HG02571 (cell line): ENCODE measurements around the gene ZNF423.
"Not testable (repeated sequence)": the region's sequence is repeated elsewhere in the genome, so short reads cannot be mapped to it uniquely, and the experiment has no call there.

Source experiments
- ATAC-seq: cut with Tn5 transposase; IDR thresholded peaks from one replicate; pipeline ENCODE4 v1.9.1; 2021; ENCODE audit warnings: mild to moderate bottlenecking, moderate library complexity; ENCODE audit not compliant: unreplicated experiment

ZNF423 gene

DNA sequence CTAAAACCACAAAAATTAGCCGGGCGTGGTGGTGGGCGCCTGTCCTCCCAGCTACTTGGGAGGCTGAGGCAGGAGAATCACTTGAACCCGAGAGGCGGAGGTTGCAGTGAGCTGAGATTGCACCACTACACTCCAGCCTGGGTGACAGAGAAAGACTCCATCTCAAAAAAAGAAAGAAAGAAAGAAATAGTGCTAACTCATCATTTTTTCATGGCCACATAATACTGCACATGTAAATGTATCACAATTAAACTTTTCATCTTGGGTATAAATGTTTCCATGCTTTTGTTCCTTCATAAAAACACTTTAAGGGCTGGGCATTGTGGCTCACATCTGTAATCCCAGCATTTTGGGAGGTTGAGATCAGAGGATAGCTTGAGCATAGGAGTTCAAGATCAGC, 15.9 kb upstream of the ZNF423 start:
- not testable (repeated sequence) for ATAC-seq

DNA sequence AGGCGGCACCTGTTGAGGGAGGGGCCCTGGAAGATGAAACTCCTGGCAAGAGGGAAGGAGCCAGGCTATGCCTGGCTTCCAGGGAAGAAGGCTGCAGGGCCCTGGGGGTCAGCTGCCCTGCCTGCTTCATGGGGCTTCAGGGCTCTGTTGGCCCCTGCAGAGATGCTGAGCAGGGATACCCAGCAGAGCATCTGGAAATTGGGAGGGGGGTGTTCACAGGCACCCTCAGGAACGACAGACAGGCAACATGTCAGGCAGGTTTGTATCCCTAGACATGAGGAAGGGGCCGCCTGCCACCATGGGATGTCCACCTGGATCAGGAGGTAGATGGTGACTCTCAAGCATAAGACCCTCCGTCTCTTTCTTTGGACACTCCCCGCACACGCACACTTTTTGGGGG, 13.8 kb upstream of the ZNF423 start:
- no peak for ATAC-seq

DNA sequence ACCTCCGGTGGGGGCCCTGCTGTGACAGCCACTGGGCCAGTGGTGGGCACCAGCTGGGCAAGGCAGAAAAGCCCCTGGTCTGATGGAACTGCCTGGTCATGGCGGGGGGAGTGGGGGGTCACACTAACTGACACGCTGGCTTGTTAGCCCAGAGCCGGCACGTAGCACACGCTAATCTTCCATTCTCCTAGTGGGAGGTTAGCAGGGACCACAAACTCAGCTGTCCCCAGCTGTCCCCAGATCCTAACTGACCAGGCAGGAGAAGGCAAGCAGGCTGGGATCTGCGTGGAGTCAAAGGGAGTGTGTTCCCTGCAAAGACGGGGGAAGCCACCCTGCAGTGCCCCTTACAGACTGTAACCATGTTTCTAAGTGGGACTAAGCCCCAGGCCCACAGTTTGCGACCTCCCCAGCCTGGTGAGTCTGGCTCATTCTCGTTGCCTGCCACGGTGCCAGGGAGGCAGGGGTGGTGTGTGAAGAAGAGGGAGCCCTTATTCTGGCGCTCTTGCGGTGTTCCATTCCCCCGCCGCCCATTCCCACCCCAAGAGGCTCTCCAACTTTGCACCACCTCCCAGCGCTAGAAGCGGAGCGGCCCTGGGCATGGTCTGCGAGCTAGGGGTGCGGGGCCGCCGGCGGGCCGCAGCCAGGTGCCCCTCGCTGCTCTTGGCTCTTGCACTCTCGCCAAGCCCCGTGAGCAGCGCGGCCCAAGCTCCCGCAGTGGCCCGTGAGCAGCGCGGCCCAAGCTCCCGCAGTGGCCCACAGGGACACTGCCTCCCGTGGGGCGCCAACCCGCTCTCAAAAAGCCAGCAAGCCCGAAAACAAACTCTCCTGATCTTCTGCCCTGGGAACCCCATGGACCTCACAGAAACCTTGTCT, 12.1 kb upstream of the ZNF423 start:
- no peak for ATAC-seq

DNA sequence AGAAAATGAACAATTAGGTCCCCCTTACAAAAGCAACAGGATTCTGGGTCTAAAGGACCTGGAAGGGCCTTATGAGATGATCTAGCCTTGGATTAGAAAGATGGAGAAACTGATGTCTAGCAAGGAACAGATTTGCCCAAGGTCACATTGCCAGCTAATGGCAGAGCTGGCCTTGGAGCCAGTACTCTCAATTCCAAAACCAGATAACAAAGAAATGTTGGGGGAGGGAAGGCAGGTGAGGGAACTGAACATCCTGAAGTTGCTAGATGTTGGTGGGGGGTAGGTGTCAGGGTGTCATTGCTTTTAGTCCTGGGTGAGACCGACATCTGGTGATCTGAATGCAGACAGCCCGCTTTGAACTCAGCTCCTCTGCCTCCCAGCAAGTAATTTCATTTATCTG, 11.3 kb upstream of the ZNF423 start:
- ATAC-seq = no peak

DNA sequence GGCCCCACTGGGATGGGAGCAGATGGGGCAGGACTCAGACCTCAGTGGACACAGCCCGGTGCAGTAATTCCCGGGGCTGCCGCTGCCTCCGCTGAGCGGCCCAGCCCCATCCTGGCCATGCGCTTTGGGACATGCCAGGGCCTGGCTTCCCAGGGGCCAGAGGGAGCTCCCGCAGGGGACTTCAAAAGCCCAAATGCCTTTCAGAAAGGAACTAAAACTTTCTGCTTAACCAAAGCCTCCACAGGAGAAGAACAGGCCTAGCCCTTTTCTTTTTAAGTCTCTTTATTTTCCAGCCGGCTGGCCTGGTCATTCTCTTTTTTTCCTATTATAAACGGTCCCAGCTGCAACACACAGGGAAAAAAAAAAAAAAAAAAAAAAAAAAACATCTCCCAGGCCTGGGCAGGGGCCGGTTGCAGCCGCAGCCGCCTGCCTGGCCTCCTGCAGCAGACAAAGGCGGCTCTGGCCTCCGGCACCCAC, 10.7 kb upstream of the ZNF423 start:
- ATAC-seq = no peak

DNA sequence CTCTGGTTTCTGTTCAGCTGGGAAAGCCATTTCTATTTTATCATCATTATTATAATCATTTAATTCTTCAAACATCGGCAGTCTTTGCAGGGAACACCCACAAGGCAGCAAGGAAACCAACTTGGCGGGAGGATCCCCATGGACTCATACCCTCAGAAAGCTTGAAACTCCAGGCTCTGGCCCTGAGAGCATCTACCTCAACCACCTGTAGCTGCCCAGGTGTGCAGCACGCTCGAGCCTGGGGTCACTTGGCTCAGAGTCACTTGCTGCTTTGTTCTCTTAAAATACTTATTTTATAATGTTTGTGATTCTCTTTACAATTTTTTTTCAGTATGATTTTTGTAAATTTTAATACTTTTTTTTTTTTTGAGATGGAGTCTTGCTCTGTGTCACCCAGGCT, 6.8 kb upstream of the ZNF423 start:
- ATAC-seq = no peak

DNA sequence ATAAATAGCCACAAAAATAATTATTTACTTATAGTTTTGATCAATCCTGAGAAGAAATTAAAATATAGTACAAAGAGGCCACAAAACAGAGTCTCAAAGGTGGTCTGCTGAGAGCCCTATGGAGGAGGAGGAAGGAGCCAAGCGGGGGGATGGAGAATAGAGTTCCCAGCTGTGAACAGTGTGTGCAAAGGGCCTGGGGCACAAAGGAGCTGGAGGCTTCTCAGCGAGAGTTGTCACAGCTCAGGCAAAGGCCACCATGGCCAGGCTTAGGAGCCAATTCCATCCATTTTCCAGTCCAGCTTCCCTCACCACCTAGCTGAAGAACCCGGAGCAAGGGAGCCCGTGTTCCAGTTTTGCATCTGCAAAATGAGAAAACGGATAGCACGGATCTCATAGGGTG, 5.4 kb upstream of the ZNF423 start:
- ATAC-seq = no peak

DNA sequence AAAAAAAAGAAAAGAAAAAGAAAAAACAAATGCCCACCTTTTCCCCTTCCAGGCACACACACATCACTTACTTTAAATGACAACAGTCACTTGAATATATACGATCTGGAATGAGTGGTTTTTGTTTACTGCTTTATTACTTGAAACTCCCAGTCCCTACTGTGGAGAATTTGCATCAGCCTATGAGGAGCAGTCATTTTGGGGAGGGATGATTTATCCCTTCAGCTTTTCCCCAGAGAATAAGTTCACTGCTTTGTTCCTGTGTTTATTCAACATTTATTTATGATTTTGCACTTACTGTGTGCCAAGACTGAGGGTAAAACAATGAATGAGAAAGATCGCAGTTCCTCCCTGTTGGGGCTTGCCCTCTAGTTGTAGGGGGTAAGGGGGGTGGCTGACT, 4.7 kb upstream of the ZNF423 start:
- no peak for ATAC-seq

DNA sequence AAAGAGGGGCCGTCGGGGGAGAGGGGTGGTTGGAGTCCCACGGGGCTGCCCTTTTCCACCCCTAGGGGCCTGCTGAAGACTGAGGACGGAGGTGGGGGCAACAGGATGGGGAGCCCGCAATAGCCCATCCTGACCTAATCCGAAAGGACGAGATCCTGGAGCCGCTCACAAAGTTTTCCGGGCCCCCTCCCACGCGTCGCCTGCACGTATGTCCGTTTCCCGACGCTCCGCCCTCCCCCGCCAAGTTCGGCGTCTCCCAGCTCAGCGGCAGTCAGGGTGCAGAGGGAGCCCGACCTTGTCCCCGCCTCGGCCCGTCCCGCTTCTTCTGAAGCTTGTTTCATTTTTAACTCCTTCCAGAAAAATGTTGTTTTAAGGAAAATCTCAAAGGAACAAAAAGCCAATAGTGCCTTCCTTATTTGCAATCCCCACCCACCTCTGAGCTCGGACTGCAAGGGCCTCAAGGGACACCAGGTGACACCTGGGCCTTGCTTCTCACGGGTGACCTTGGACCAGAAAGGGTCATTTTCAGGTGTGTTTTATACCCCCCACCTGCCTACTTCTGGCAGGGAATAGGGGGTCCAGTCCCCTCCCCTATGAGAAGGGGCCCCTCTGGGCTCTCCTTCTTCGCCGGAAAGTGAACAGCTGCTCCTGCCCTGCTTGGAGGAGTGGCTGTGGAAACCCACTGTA, 3.4 kb upstream of the ZNF423 start:
- no peak for ATAC-seq

DNA sequence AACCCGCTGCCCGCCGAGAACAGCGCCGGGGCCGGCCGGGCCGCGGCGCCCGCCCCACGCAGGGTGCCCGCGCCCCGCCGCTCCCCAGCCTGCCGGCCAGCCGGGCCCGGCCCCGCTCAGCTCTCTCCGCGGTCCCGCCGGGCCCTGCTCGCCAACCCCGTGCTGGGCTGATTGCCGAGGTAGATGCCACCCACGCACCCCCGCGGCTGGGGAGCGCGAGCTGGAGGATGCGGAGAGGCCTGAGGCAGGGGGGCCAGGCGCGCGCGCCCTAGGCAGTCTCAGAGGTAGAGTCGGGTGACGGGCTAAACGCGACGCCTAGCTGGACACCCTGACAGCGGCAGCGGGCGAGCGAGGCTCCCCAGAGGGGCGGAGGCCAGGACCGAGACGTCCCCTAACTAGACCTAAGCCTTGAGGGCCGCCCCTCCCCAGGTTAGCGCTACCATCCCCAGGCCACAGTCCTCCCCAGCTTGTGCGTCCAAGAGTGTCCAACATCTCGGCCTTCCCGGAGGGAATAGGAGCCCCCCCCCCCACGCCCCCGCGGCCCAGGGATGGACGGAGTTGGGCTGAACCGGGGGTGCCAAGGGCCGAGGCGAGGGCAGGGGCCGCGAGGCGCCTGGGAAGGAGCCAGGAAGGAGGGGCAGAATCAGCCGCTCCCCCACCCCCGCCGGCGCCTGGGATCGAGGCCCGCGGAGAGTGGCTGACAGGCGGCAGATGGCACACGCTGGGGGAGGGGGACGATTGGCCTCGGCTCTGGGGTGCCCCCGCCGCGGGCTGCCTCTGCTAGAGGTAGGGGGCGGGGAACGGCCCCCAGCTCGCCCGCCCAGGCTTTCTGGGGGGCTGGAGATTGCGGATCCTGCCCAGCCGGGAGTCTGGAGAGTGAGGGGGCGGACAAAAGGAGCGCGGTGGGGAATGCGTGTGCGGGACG, 2.5 kb upstream of the ZNF423 start:
- no peak for ATAC-seq

DNA sequence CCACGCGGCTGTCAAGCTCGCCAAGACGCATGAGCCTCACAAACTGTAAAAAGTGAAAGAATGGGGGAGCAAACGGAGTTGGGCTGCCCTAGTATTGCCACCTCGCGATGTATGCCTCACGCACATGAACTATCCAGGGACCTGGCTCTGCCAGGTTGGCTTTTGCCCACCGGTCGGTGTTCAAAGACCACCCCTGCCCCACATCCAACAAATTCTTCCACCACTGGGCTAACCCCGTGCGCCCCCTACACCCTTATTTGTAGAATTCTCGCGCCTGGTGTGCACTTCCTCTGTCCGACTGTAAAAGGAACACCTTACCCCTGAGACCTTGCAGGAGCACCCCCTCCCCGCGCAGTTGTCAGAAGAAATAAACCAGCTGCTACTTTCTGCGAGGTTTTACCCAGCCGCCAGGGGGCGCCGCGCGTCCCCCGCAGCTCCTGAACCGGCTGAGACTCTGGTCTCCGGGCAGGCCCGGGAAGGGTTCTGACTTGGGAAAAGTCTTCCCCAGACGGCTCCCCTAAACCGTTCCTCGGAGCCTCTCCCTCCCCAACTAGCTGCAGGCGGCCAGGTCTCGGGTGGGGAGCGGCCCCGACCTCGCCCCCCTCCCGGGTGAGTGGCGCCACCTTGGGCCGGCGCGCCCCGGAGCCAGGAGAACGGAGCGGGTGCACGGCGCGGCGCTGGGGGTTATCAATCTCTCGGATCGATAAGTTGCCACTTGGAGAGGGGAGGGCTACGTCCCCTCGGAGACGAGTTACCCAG, 1.7 kb upstream of the ZNF423 start:
- ATAC-seq = no peak

DNA sequence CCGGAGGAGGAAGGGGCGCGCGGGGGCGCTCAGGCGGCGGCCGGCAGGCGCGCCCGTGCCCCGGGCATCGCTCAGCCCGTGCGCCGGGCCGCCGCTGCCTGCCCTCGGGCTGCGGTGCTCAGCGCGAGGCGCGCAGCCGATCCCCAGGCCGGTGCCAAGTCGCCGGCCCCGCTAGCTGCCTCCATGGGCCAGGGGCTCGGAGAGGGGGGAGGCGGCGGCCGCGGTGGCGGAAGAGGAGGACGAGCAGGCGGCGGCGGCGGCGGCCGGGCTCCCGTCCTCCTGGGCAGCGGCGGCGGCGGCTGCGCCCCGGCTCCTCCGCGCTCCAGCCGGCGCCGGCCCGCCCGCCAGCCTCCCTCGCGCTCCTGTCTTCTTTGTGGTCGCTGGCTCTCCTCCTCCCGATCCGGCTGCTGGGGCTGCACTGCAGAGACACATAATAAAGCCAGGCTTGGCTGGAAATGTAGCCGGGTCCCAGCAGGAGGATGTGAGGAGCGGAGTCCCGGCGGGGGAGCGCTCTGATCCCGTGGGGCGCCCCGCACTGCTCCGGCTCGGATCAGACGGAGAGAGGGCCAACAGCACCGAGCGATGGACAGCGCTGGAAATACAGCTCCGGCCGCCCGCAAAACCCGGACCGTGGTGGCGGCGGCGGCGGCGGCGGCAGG, 889 bp upstream of the ZNF423 start:
- ATAC-seq = no peak

DNA sequence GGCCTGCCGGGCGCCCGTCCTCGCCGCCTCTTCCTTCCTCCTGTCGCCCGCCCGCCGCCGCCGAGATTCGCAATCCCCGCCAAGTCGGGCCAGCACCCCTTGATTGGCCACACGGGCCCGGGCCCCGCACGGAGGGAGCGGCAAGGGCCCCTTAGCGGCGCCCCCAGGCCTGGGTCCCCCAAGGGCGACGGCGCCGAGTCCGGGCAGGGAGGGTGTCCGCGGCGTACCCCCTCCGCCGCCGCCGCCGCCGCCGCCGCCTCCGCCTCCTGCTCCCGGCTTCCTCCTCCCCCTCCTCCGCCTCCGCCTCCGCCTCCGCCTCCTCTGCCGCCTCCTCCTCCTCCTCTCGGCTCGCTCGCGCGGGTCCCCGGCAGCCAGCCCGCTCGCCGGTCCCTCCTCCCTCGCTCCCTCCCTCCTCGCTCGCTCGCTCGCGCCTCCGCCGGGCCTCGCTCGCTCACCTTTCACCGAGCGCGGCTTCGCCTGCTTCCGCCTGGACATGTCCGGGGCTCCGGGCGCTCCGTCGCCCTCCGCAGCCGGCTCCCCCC, 561 bp downstream of the ZNF423 start:
- no peak for ATAC-seq

DNA sequence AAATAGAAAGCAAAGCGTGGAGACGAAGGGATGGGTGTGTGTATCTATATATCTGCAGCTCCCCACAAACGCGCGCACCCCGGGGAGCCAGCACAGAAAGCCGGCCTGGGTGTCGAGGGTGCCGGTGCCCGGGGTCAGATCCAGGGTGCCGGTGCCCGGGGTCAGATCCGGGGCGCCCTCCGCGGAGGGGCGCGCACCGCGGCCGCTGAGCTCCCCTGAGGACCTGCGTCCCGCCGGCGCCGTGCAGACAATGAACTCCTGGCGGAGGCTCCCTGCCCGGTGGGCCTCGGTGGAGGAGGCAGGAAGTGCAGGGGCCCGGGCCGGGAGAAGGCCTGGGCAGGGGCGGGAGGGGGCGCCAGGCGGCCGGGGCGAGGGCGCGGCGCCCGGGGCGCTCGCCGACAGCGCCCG, 1.1 kb downstream of the ZNF423 start:
- no peak for ATAC-seq

DNA sequence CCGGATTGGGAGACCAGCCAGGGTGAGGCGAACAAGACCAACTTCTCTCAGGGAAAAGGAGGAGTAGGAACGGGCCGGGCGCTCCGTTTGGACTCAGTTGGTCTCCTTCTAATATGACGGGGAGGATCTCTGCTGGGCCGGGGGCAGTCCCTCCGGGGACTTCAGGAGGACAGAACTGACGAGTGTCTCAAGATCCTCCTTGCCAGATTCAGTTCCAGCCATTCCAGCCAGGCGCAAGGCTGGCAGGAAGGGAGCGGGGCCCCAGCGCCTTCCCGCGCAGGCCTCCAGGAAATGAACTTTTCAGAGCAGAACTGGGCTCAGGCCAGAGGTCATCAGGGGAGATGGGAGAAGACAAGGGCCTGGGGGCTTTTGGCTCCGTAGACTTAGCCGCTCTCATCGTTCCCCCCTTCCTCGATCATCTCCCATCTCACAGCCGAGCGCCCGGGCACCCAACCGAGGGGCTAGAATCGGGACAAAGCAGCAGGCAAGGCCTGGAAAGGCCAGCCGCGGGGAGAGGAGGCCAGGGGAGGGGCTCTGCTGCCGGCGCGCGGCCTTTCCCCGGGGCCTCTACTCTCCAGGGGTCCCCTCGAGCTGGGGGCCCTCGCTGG, 1.6 kb downstream of the ZNF423 start:
- no peak for ATAC-seq

DNA sequence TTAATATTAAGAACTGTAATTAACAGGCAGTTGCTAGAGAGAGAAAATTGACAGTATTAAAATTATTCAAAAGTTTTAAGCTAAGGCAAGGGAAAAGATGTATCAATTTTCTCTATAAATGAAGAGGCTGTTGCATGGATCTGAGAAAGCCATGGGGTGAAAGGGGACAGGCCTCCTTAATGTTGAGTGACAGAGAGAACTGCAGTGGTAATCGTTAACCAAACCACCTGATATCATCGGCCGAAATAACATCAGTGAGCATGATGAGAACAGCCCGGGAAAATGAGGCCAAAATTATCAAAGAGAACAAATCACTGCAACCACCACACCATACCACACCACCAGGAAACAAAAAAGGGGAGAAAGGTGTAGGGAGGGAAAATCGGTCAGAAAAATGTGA, 3.6 kb downstream of the ZNF423 start:
- no peak for ATAC-seq

DNA sequence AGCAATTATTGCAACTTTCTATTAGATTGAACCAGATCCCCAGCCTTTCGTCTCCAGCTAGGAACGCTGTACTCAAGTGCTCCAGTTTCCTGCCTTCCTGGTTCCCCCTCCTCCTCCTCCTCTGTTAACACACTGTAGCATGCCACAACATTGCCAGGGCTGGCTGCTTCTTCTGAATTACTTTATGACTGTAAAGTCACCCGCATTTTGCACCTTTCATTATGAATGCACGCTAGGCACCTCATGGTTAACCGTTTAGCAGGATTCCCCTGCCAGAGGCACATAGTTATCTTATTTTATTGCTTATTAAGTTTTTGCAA, 4.5 kb downstream of the ZNF423 start:
- no peak for ATAC-seq

DNA sequence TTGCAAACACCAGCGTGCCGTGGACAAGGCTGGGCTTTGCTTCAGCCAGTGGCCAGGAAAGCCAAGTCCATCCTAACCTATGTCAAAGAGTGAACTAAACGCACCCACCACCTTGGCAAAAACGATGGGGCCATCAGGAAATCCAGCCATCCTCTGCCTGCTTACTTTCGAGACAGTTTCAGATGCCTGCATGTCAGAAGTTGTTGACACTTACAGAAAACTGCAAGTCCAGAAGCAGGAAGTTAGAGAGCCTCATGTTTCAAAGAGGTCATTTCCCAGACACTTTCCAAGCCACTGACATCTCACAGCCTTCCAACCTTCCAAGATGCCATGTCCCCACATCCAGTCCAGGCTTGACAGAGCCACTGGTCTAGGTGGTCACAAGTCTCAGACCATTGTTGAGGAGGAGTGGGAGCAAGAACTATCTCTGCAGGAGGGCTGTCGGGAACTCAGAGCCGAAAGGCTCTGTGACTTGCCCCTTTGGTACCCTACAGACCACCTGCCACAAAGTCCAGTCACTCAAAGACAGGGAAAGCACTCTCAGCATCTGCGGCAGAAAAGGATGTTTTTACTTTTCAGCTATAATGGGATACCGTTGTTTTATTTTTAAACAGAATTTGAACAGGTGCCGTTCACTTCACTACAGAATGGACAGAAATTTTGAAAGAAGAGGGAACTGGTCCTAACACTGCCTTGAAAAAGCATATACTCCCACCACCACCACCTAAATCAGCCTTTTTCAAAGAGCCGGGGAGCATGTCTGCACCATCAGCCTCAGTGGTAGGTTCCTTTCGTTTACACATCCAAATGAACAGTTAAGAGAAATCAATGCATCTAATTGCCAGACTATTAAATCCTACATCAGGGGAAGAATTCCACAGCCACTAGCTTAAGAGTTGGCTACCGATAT, 5.1 kb downstream of the ZNF423 start:
- ATAC-seq = no peak

DNA sequence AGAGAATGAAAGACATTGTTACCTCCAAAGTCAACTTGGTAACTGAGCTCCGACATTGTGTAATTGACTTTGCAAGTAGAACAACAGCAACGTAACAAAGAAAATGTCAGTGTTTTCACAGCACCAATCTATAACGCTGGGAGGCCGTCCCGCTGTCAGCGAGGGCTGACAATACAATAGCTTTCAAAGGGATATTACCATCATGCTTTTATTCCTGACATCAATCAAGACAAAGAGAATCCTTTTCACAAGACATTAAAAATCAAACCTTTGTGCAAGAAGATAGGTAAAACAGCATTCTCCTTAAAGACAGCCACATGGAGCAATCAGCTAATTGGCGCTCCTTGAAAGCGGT, 6.2 kb downstream of the ZNF423 start:
- ATAC-seq = no peak
